Tibial artery (tissue), 4 donors: ENCODE data around the gene TLCD4.
A peak's percentile ranks its signal among the peaks of the same experiment; 100 is the strongest.

Experiments
- DNase-seq, 2 donors: peaks; one replicate each; pipeline ENCODE4 v3.0.0-alpha.2; 2019
- H3K27ac ChIP-seq, 2 donors: fragments of 200-600 bp; sonication (generic) in 1 of 2; 1 replicate in 1 of 2; 2 replicates in 1 of 2; pipeline ENCODE4 v1.5.1; 2018 to 2019; ENCODE audit warnings: mild to moderate bottlenecking in 1 of 2
- H3K27me3 ChIP-seq, 2 donors: fragments of 200-600 bp; sonication (generic) in 1 of 2; one replicate each; pipeline versions ENCODE4 v1.5.1 to v1.6.0; 2016 to 2019
- H3K36me3 ChIP-seq, 3 donors: fragments of 200-600 bp; sonication (generic) in 2 of 3; one replicate each; pipeline ENCODE4 v1.5.1; 2016 to 2019; ENCODE audit warnings: mild to moderate bottlenecking in 2 of 3
- H3K4me1 ChIP-seq, 4 donors: fragments of 200-600 bp; sonication (generic) in 2 of 4; 1 replicate in 3 of 4; 2 replicates in 1 of 4; pipeline ENCODE4 v1.5.1; 2016 to 2019
- H3K4me3 ChIP-seq, 2 donors: fragments of 200-600 bp; sonication (generic) in 1 of 2; 1 replicate in 1 of 2; 2 replicates in 1 of 2; pipeline ENCODE4 v1.5.1; 2018 to 2019; ENCODE audit warnings: mild to moderate bottlenecking in 2 of 2
- H3K9me3 ChIP-seq, 3 donors: fragments of 200-600 bp; sonication (generic) in 1 of 3; one replicate each; pipeline ENCODE4 v1.5.1; 2016 to 2019
- CTCF ChIP-seq, 2 experiments: fragments of 200-600 bp in 1 of 2; fragments of 450-650 bp in 1 of 2; IDR thresholded peaks; one replicate each; pipeline ENCODE4 v1.5.1; 2017 to 2019; ENCODE audit warnings: antibody characterized with exemption in 2 of 2, mild to moderate bottlenecking in 1 of 2, moderate library complexity in 1 of 2
- intact Hi-C: fragments of 100-400 bp; cut with DNase I; formaldehyde crosslinking; loops from one replicate; pipeline ENCODE4 v1.15.0; 2023; ENCODE audit warnings: low total_unique reads

The TLCD4 gene

GRCh38 chr1:95080879-95081278, 36.3 kb upstream of the TLCD4 start:
- H3K4me3 ChIP-seq: no peak overlapping the region
- no peak for TF ChIP-seq CTCF (IDR thresholded peaks at IDR 0.05)
- H3K9me3 ChIP-seq: no peaks in the 10 kb centered on the region
- no peak overlapping the region for H3K27ac ChIP-seq
- DNase-seq: no peak
- no peaks in the 10 kb centered on the region for H3K4me1 ChIP-seq
- H3K36me3 ChIP-seq: no peaks in the 10 kb centered on the region
- intact Hi-C loops: no loop called here
- H3K27me3 ChIP-seq: no peaks in the 10 kb centered on the region

- Histone ChIP-seq H3K27me3 (no peaks in the 10 kb centered on the region), H3K36me3 (no peaks in the 10 kb centered on the region), H3K27ac (no peak overlapping the region), H3K4me1 (peaks cover 0 to 23% (median 11%) of the 10 kb centered on the region in 4 donors), H3K9me3 (no peaks in the 10 kb centered on the region), H3K4me3 (no peak overlapping the region)
- intact Hi-C loops: no loop called here
- no peak for DNase-seq
- TF ChIP-seq CTCF (IDR thresholded peaks at IDR 0.05): peak; percentile 25 to 48
Measured at GRCh38 chr1:95084317-95085176, 32.6 kb upstream of the TLCD4 start.

GRCh38 chr1:95085376-95085775, 31.8 kb upstream of the TLCD4 start:
- intact Hi-C loops: no loop called here
- TF ChIP-seq CTCF (IDR thresholded peaks at IDR 0.05): no peak
- H3K36me3 ChIP-seq: no peaks in the 10 kb centered on the region
- peaks cover 0 to 23% (median 11%) of the 10 kb centered on the region in 4 donors for H3K4me1 ChIP-seq
- H3K4me3 ChIP-seq: no peak overlapping the region
- H3K27me3 ChIP-seq: no peaks in the 10 kb centered on the region
- H3K9me3 ChIP-seq: no peaks in the 10 kb centered on the region
- no peak for DNase-seq
- H3K27ac ChIP-seq: no peak overlapping the region

- DNase-seq: peak in 1 of 2 donors; percentile 37
- no peaks in the 10 kb centered on the region for H3K27me3 ChIP-seq
- peak overlapping the region; percentile 64 to 79 for H3K27ac ChIP-seq
- H3K36me3 ChIP-seq: no peaks in the 10 kb centered on the region
- intact Hi-C loops: no loop called here
- H3K9me3 ChIP-seq: no peaks in the 10 kb centered on the region
- peaks cover 0 to 23% (median 11%) of the 10 kb centered on the region in 4 donors for H3K4me1 ChIP-seq
- TF ChIP-seq CTCF (IDR thresholded peaks at IDR 0.05): no peak
- no peak overlapping the region for H3K4me3 ChIP-seq
Measured at GRCh38 chr1:95086949-95087533, 30.1 kb upstream of the TLCD4 start.

- no peak for DNase-seq
- Histone ChIP-seq H3K4me3 (no peak overlapping the region), H3K9me3 (no peaks in the 10 kb centered on the region), H3K27ac (peak overlapping the region; percentile 64 to 79), H3K4me1 (peaks cover 0 to 23% (median 11%) of the 10 kb centered on the region in 4 donors), H3K27me3 (no peaks in the 10 kb centered on the region), H3K36me3 (no peaks in the 10 kb centered on the region)
- intact Hi-C loops: no loop called here
- no peak for TF ChIP-seq CTCF (IDR thresholded peaks at IDR 0.05)
Measured at GRCh38 chr1:95088303-95088702, 28.9 kb upstream of the TLCD4 start.
